Left lung (tissue), 10 donors: ENCODE measurements around the gene TBCA. TPM values are rescaled to one million over a fixed set of nuclear protein-coding genes. Genes with fewer than 3 reads are reported as not detected.

Source experiments
- ATAC-seq: fragments of 200-7000 bp; cut with Tn5 transposase; one replicate; pipeline ENCODE4 v1.9.1; 2020; ENCODE audit warnings: moderate library complexity
- DNase-seq, 4 donors: peaks; one replicate each; pipeline ENCODE4 v3.0.0-alpha.2; 2013 to 2020
- H3K27ac ChIP-seq, 2 donors: fragments of 200-600 bp; sonication (generic) in 1 of 2; one replicate each; pipeline versions ENCODE4 v1.5.0 to v1.8.0; 2020 to 2021
- H3K27me3 ChIP-seq, 2 donors: fragments of 200-600 bp; sonication (generic) in 1 of 2; one replicate each; pipeline versions ENCODE4 v1.5.0 to v1.8.0; 2020 to 2021
- H3K36me3 ChIP-seq, 2 donors: fragments of 200-600 bp; sonication (generic) in 1 of 2; one replicate each; pipeline versions ENCODE4 v1.5.0 to v1.8.0; 2020 to 2021
- H3K4me1 ChIP-seq, 2 donors: fragments of 200-600 bp; one replicate each; pipeline ENCODE4 v1.8.0; 2021
- H3K4me3 ChIP-seq, 2 donors: fragments of 200-600 bp; sonication (generic) in 1 of 2; one replicate each; pipeline versions ENCODE4 v1.5.0 to v1.8.0; 2020 to 2021; ENCODE audit warnings: mild to moderate bottlenecking in 1 of 2
- H3K9me3 ChIP-seq, 2 donors: fragments of 200-600 bp; sonication (generic) in 1 of 2; one replicate each; pipeline versions ENCODE4 v1.5.0 to v1.8.0; 2020 to 2021
- CTCF ChIP-seq, 2 donors: fragments of 200-600 bp; sonication (generic) in 1 of 2; IDR thresholded peaks; one replicate each; pipeline versions ENCODE4 v1.5.0 to v1.8.0; 2021; ENCODE audit warnings: antibody characterized with exemption in 2 of 2
- intact Hi-C, 2 donors: fragments of 100-400 bp; cut with DNase I; formaldehyde crosslinking; loops; one replicate each; pipeline versions ENCODE4 v1.11.2 to v1.14.2; 2022
- polyA plus RNA-seq, 6 donors: library from polyadenylated mRNA; unstranded; fragments of 120-200 nt; gene quantifications; one replicate each; pipeline ENCODE4 v1.2.1, GENCODE V29; 2013; ENCODE audit not compliant: insufficient read length in 6 of 6
- total RNA-seq, 2 donors: library from RNA; stranded (reverse); fragmentation: NEBNext Ultra II Directional; extraction: Animal tissue kit (Norgen Biotek cat#: 25700); gene quantifications; one replicate each; pipeline ENCODE4 v1.2.1, GENCODE V29; 2021
- donor health status: DM: no; HTN: yes; CAD: no.
- donor health status: DM: no; HTN: no; CAD: no.

Gene TBCA
- total and polyA plus RNA-seq, 8 donors, result 117 to 315 (median 251) TPM

- H3K27ac ChIP-seq, result no peak overlapping the region
- peaks cover 0 to 4% of the 10 kb centered on the region in 2 donors for H3K27me3 ChIP-seq
- peaks cover 0 to 6% of the 10 kb centered on the region in 2 donors for H3K9me3 ChIP-seq
- H3K4me1 ChIP-seq, result no peaks in the 10 kb centered on the region
- DNase-seq, result no peak
- no peaks in the 10 kb centered on the region for H3K36me3 ChIP-seq
- TF ChIP-seq CTCF (IDR thresholded peaks at IDR 0.05), result no peak
- intact Hi-C loops, result no loop called here
- no peak for ATAC-seq
- H3K4me3 ChIP-seq, result no peak overlapping the region
These were observed 19.1 kb upstream of the TBCA start for GRCh38 chr5:77795268-77795667.

GRCh38 chr5:77791926-77792325 is 15.8 kb upstream of the TBCA start:
- no peak for DNase-seq
- no peak overlapping the region for H3K27ac ChIP-seq
- H3K36me3 ChIP-seq, result no peaks in the 10 kb centered on the region
- no peaks in the 10 kb centered on the region for H3K4me1 ChIP-seq
- intact Hi-C loops, result no loop called here
- ATAC-seq, result no peak
- TF ChIP-seq CTCF (IDR thresholded peaks at IDR 0.05), result no peak
- peaks cover 0 to 2% of the 10 kb centered on the region in 2 donors for H3K9me3 ChIP-seq
- no peak overlapping the region for H3K4me3 ChIP-seq
- no peaks in the 10 kb centered on the region for H3K27me3 ChIP-seq

GRCh38 chr5:77791356-77791755 is 15.2 kb upstream of the TBCA start:
- no peak overlapping the region for H3K27ac ChIP-seq
- no peak overlapping the region for H3K4me3 ChIP-seq
- H3K4me1 ChIP-seq, result no peaks in the 10 kb centered on the region
- ATAC-seq (no peak), DNase-seq (no peak)
- intact Hi-C loops, result no loop called here
- no peaks in the 10 kb centered on the region for H3K36me3 ChIP-seq
- no peak for TF ChIP-seq CTCF (IDR thresholded peaks at IDR 0.05)
- peaks cover 0 to 2% of the 10 kb centered on the region in 2 donors for H3K9me3 ChIP-seq
- no peaks in the 10 kb centered on the region for H3K27me3 ChIP-seq

GRCh38 chr5:77785229-77785628 is 9.1 kb upstream of the TBCA start:
- Histone ChIP-seq H3K4me3 (no peak overlapping the region), H3K4me1 (no peaks in the 10 kb centered on the region), H3K36me3 (no peaks in the 10 kb centered on the region), H3K27me3 (no peaks in the 10 kb centered on the region), H3K27ac (no peak overlapping the region), H3K9me3 (no peaks in the 10 kb centered on the region)
- TF ChIP-seq CTCF (IDR thresholded peaks at IDR 0.05), result no peak
- intact Hi-C loops, result no loop called here
- DNase-seq, result no peak
- ATAC-seq, result no peak

GRCh38 chr5:77784735-77785134 is 8.6 kb upstream of the TBCA start:
- Histone ChIP-seq H3K4me3 (no peak overlapping the region), H3K4me1 (no peaks in the 10 kb centered on the region), H3K36me3 (no peaks in the 10 kb centered on the region), H3K27ac (no peak overlapping the region), H3K27me3 (no peaks in the 10 kb centered on the region), H3K9me3 (no peaks in the 10 kb centered on the region)
- DNase-seq, result no peak
- ATAC-seq, result no peak
- intact Hi-C loops, result no loop called here
- no peak for TF ChIP-seq CTCF (IDR thresholded peaks at IDR 0.05)
